HepG2 (cell line): ENCODE data around the gene SRSF2. TPM values are rescaled to one million over a fixed set of nuclear protein-coding genes. Genes with fewer than 3 reads are reported as not detected.

ENCODE experiments used
- ARNT2 ChIP-seq: sonication (generic); formaldehyde crosslinking; IDR thresholded peaks from 2 replicates; pipeline ENCODE4 v1.8.0; 2022; ENCODE audit warnings: mild to moderate bottlenecking, low read depth, missing genetic modification reagents, moderate library complexity
- ATF1 ChIP-seq: IDR thresholded peaks from 2 replicates; pipeline ENCODE4 v1.6.1; 2016; ENCODE audit warnings: mild to moderate bottlenecking, control low read depth
- CREM ChIP-seq, 2 experiments: sonication (generic) in 1 of 2; formaldehyde crosslinking in 1 of 2; IDR thresholded peaks; 2 replicates each; pipeline versions ENCODE4 v1.4.0 to v1.6.1; 2016 to 2020; ENCODE audit warnings: antibody characterized with exemption in 1 of 2, mild to moderate bottlenecking in 1 of 2, missing genetic modification reagents in 1 of 2
- HNRNPLL ChIP-seq: fragments of 200-400 bp; formaldehyde crosslinking; IDR thresholded peaks from 2 replicates; pipeline ENCODE4 v1.6.1; 2017; ENCODE audit warnings: mild to moderate bottlenecking, low read depth, low read length; ENCODE audit not compliant: poor library complexity, severe bottlenecking
- HOXA3 ChIP-seq: sonication (generic); formaldehyde crosslinking; IDR thresholded peaks from 2 replicates; pipeline ENCODE4 v1.5.0; 2020; ENCODE audit warnings: missing genetic modification reagents
- IRX3 ChIP-seq: sonication (generic); formaldehyde crosslinking; IDR thresholded peaks from 2 replicates; pipeline ENCODE4 v1.8.1; 2023; ENCODE audit warnings: mild to moderate bottlenecking, low read depth, missing genetic modification reagents, borderline replicate concordance
- JUN ChIP-seq: sonication (generic); formaldehyde crosslinking; IDR thresholded peaks from 2 replicates; pipeline ENCODE4 v1.4.0; 2020; ENCODE audit warnings: mild to moderate bottlenecking, missing genetic modification reagents
- PAXIP1 ChIP-seq: sonication (generic); formaldehyde crosslinking; conservative IDR thresholded peaks from 2 replicates; pipeline ENCODE4 v1.4.0; 2020; ENCODE audit warnings: mild to moderate bottlenecking, missing genetic modification reagents, moderate library complexity
- POLR2A ChIP-seq, 2 experiments: IDR thresholded peaks; 2 replicates each; pipeline ENCODE4 v1.6.1; 2011; ENCODE audit warnings: low read depth in 2 of 2, low read length in 2 of 2, mild to moderate bottlenecking in 1 of 2, moderate library complexity in 1 of 2; ENCODE audit not compliant: insufficient read depth in 1 of 2
- RBAK ChIP-seq: sonication (generic); formaldehyde crosslinking; IDR thresholded peaks from 2 replicates; pipeline ENCODE4 v1.5.1; 2020; ENCODE audit warnings: mild to moderate bottlenecking, missing genetic modification reagents
- RNF2 ChIP-seq: fragments of 450-650 bp; conservative IDR thresholded peaks from 2 replicates; pipeline ENCODE4 v1.6.1; 2016; ENCODE audit warnings: low read depth
- SALL2 ChIP-seq: sonication (generic); formaldehyde crosslinking; IDR thresholded peaks from 2 replicates; pipeline ENCODE4 v1.8.1; 2023; ENCODE audit warnings: mild to moderate bottlenecking, missing genetic modification reagents, inconsistent platforms
- SP4 ChIP-seq: sonication (generic); formaldehyde crosslinking; IDR thresholded peaks from 2 replicates; pipeline ENCODE4 v1.8.1; 2023; ENCODE audit warnings: mild to moderate bottlenecking, missing genetic modification reagents
- SRF ChIP-seq: IDR thresholded peaks from 2 replicates; pipeline ENCODE4 v1.6.1; 2011; ENCODE audit warnings: mild to moderate bottlenecking, low read depth, low read length, moderate library complexity
- ZNF496 ChIP-seq: sonication (generic); formaldehyde crosslinking; IDR thresholded peaks from 2 replicates; pipeline ENCODE4 v1.8.1; 2023; ENCODE audit warnings: mild to moderate bottlenecking, moderate library complexity, missing genetic modification reagents; ENCODE audit not compliant: insufficient replicate concordance
- ZNF800 ChIP-seq: sonication (generic); formaldehyde crosslinking; IDR thresholded peaks from 2 replicates; pipeline ENCODE4 v1.4.0; 2020; ENCODE audit warnings: missing genetic modification reagents
- polyA plus RNA-seq, 8 experiments: library from polyadenylated mRNA; depleted of rRNA in 3 of 8; stranded (reverse) in 7 of 8; unstranded in 1 of 8; fragments of >200 nt; fragmentation: Illumina TruSeq in 4 of 8; extraction: Trizol in 4 of 8; gene quantifications; 2 replicates each; pipeline versions ENCODE4 v1.2.1 to v1.2.3, GENCODE V29; 2011 to 2016; ENCODE audit warnings: low read depth in 4 of 8, missing spikeins in 1 of 8, mixed read lengths in 1 of 8; ENCODE audit not compliant: insufficient read depth in 1 of 8
- total RNA-seq, 5 experiments: library from RNA; depleted of rRNA; stranded (reverse); fragments of >200 nt; fragmentation: Illumina TruSeq; extraction: Trizol; gene quantifications; 2 replicates each; pipeline ENCODE4 v1.2.3, GENCODE V29; 2016; ENCODE audit warnings: low read depth in 1 of 5
- TF ChIP-seq, protein P1 (sequence below): sonication (generic); formaldehyde crosslinking; IDR thresholded peaks from 2 replicates; pipeline ENCODE4 v1.5.0; 2020; ENCODE audit warnings: mild to moderate bottlenecking, missing genetic modification reagents, borderline replicate concordance
- TF ChIP-seq, protein P2 (sequence below): sonication (generic); formaldehyde crosslinking; IDR thresholded peaks from 2 replicates; pipeline ENCODE4 v1.4.0; 2020; ENCODE audit warnings: missing genetic modification reagents
- TF ChIP-seq, protein P3 (sequence below): IDR thresholded peaks from 2 replicates; pipeline ENCODE4 v1.6.1; 2016; ENCODE audit warnings: low read depth, control low read depth

The SRSF2 gene
- total and polyA plus RNA-seq, 2 of the 13 experiments (the other 11 are each of a cell fraction or from before 2014, with no cell fraction given), result 306 to 319 TPM

- TF ChIP-seq, protein P1, sequence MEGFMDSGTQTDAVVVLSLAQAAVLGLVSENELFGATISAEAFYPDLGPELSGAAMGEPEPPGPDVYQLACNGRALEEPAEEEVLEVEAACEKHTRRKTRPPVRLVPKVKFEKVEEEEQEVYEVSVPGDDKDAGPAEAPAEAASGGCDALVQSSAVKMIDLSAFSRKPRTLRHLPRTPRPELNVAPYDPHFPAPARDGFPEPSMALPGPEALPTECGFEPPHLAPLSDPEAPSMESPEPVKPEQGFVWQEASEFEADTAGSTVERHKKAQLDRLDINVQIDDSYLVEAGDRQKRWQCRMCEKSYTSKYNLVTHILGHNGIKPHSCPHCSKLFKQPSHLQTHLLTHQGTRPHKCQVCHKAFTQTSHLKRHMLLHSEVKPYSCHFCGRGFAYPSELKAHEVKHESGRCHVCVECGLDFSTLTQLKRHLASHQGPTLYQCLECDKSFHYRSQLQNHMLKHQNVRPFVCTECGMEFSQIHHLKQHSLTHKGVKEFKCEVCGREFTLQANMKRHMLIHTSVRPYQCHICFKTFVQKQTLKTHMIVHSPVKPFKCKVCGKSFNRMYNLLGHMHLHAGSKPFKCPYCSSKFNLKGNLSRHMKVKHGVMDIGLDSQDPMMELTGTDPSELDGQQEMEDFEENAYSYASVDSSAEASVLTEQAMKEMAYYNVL (CRISPR knock-in tag), result no peak
- TF ChIP-seq RBAK (CRISPR knock-in tag) (no peak), POLR2A (IDR thresholded peaks at IDR 0.05; ENCODE audit: insufficient read depth in 1 of 2, low read depth in 2 of 2, low read length in 2 of 2) (no peak; a peak in 2 of 4 replicates), ZNF800 (CRISPR knock-in tag) (peak; percentile 16; the same call in 1 of the 2 replicates), SP4 (CRISPR knock-in tag) (peak; percentile 71; the same call in 1 of the 2 replicates), CREM (IDR thresholded peaks at IDR 0.05) (no peak; the same call in 1 of the 2 replicates), CREM (CRISPR knock-in tag; IDR thresholded peaks at IDR 0.05) (peak; percentile 40; the same call in 1 of the 2 replicates), SRF (no peak), ZNF496 (no peak), HNRNPLL (peak; percentile 83), RNF2 (peak; percentile 78; the same call in 1 of the 2 replicates), ARNT2 (no peak), ATF1 (CRISPR knock-in tag) (no peak), IRX3 (CRISPR knock-in tag) (no peak), HOXA3 (CRISPR knock-in tag) (no peak), SALL2 (CRISPR knock-in tag) (no peak), PAXIP1 (peak; percentile 76; the same call in 1 of the 2 replicates), JUN (no peak)
- TF ChIP-seq, protein P2, sequence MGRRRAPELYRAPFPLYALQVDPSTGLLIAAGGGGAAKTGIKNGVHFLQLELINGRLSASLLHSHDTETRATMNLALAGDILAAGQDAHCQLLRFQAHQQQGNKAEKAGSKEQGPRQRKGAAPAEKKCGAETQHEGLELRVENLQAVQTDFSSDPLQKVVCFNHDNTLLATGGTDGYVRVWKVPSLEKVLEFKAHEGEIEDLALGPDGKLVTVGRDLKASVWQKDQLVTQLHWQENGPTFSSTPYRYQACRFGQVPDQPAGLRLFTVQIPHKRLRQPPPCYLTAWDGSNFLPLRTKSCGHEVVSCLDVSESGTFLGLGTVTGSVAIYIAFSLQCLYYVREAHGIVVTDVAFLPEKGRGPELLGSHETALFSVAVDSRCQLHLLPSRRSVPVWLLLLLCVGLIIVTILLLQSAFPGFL (CRISPR knock-in tag), result no peak
- TF ChIP-seq, protein P3, sequence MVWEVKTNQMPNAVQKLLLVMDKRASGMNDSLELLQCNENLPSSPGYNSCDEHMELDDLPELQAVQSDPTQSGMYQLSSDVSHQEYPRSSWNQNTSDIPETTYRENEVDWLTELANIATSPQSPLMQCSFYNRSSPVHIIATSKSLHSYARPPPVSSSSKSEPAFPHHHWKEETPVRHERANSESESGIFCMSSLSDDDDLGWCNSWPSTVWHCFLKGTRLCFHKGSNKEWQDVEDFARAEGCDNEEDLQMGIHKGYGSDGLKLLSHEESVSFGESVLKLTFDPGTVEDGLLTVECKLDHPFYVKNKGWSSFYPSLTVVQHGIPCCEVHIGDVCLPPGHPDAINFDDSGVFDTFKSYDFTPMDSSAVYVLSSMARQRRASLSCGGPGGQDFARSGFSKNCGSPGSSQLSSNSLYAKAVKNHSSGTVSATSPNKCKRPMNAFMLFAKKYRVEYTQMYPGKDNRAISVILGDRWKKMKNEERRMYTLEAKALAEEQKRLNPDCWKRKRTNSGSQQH, result peak; percentile 72; the same call in 1 of the 2 replicates
Measured at GRCh38 chr17:76737676-76738467, 741 bp upstream of the SRSF2 start, which contains the start of gene MFSD11 (continued).
